ENCODE data around the gene ACMSD.

The ACMSD gene

DNA sequence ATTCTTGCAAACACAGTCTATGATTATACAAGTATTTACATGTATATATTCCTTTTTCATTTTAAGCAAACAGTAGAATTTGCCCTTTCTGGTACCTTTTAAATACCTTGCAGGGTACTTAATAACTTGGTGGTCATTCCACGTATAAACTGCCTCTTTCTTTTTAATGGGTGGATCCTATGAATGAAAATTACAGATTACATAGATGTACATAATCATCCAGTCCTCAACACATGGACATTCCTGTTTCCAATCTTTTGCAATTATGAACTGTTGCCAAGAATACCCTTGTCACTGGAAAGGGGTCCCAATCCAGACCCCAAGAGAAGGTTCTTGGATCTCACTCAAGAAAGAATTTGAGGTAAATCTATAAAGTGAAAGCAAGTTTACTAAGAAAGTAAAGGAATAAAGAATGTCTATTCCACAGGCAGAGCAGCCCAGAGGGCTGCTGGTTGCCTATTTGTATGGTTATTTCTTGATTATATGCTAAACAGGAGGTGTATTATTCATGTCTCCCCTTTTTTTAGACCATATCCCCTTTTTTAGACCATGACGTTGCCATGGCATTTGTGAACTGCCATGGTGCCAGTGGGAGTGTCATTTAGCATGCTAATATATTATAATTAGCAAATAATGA lies 72.5 kb downstream of the ACMSD start:
- DNase-seq, result no peak

DNA sequence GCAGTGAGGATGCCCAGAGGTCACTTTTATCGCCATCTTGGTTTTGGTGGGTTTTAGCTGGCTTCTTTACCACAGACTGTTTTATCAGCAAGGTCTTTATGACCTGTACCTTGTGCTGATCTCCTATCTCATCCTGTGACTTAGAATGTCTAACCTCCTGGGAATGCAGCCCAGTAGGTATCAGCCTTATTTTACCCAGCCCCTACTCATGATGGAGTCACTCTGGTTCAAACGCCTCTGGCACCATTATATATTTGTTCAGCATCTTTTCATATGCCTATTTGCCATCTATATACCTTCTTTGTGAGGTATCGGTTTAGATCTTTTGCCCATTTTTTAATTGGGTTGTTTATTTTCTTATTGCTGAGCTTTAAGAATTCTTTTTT lies 73.0 kb downstream of the ACMSD start:
- DNase-seq, result no peak

DNA sequence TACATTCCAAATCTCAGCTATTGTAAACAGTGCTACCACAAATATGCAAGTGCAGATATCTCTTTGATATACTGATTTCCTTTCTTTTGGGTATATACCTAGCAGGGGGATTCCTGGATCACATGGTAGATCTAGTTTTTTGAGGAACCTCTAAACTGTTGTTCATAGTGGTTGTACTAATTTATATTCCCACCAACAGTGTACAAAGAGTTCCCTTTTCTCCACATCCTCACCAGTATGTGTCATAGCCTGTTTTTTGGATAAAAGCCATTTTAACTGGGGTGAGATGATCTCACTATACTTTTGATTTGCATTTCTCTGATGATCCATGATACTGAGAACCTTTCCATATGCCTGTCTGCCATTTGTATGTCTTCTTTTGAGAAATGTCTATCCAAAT lies 73.9 kb downstream of the ACMSD start:
- DNase-seq, result no peak

- no peak for DNase-seq
Measured at GRCh38 chr2:134917360-134917865, 79.0 kb downstream of the ACMSD start.

DNA sequence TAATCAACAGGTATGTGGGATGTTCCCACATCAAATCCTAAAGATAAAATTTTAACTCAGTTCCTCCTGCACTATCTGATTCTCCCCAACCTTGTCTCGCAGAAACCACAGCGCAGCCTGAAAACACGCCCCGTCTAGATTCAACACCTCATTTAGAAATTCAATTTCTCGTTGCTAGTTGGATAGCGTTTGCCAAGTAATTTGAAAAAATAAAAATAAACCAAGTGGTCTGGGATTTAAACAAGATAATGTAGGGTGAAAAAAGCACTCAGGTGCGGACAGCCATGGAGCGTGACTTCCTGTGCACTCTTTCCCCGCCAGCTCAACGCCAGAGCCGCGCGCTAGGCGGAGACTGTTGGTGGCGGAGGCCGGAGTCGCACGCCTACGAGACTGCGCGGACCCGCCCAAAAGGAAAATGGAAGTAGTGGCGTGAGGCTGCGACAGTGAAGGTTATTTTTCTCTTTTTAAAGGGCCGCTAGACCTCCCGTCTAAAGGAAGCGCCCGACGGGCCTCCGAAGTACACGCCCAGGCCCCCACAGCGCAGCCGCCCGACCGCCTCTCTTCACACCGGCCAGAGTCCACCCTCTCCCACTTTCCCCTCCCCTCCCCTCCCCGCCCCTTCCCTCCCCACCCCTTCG lies 79.6 kb downstream of the ACMSD start:
- no peak for DNase-seq

- DNase-seq, result peak; percentile 98
Measured at GRCh38 chr2:134918526-134919340, 80.3 kb downstream of the ACMSD start, which contains the start of gene CCNT2. Gene CCNT2, plus strand, starts transcription at chr2:134918822. Its CDS starts 33 bp downstream, at chr2:134918855.

DNA sequence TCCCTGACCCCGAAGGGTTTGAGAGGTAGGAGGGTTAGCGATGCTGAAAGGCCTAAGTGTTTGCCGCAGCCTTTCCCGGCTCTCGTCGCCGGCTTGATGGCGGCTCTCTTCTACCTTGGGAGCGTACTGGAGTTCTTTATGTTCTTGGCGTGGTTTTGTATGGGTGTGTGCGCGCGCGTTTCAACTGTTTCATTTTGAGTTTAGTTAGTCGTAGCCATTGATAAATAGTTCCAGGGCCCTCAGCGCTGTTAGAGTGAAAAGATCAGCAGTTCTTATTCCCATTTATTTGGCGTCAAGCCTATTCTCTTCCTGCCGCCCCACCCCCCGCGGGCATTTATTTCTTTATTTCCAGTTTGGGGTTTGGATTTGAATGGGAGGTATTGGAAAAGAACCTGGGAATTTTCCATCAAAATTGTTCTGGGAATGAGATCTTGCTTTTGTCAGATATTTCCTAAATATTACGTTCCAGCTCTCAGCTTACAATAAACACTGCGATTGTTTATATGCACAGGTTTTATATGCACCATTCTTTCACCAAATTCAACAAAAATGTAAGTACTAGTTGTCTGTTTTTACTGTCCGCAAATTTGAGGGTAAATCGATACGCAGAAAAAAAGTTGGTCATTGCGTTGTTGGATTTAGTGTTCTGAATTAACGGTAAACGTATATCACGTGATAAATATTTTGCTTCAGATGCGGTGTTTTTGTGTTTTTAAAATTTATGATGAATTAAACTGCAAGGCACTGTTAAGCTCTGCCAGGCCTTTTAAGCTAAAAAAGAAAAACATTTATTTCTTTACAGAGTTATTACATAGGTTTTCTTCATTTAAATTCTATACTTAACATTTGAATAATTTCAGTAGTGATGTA lies 81.2 kb downstream of the ACMSD start:
- no peak for DNase-seq

DNA sequence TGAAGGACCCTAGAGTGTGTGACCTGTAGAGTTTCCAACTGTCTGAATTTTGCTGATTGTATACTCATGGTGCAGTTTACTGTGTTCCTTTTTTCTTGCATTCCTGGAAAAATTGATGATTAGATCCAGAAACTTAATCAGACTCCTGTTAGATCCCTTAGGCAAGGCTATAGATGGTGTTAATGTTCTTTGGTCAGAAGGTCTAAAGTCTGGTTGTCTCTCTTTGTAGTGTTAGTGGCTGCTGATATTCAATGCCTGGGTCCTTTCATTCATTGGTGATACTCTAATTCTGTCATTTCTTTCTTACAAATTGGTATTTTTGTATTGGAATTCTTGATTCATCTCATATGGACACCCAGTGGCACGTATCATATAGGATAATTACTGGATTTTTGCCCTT lies 86.5 kb downstream of the ACMSD start:
- DNase-seq, result no peak

DNA sequence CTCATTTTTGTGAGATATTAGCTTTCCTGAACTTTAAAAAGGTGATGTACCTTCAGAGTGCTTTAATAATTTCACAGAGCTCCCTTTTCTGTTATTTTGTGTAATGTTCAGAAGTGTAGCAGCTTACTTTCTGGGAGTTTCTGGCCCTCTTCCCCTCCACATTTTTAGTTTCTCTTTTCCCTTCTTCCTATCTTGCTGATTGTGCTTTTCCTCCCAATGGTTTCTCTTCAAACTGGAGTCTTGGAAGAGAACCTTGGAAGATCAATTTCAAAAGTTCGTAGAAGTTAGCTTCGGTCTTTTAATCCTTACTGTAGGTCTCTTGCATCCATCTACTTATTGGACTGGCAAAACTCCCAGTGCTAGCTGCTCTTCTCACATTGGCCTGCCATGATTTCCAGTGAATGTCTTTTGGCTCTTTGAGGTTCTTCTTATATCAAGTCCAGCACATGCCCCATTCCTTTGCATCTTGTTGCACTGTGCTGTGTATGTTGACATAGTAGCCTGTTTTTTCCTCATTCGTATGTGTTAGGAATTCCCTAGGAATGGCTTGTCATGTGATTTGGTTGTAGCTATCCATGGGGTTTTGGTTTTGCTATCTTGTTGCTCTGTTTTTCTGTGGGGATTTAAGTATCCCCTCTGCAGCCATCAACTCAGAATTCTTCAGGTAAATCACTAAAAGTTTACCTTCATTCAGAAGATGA lies 88.0 kb downstream of the ACMSD start:
- DNase-seq, result no peak

- DNase-seq, result no peak
Measured at GRCh38 chr2:134927195-134927594, 88.8 kb downstream of the ACMSD start.

DNA sequence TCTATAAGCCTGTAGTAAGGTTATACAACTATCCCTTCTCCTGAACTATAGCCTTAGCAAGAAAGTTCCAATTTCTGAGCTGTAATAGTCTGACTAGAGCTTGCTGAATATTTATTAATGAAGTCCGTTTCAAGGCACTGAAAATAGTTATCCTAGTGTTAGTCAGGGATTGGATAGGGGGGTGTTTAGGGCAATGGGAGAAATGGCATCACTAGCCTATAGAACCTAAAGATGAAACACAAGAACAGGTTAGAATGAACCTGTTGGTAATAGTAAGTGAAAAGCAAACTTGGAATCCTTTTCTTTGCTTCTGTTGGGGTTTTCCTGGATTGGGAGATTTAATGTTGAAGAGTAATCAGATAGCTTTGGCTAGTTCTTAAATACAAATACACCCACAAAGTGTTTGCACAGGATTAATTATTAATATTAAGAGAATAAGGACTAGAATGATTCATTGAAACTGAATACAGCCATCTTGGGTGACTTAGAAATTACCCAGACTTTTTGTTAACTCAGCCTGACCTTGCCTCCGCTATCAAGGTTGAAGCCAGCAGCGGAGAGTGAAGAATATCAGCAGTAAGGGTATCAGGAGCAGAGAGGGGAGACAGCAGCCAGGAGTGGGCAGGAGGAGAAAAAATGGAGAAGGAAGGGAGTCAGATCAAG lies 94.6 kb downstream of the ACMSD start:
- DNase-seq, result no peak

DNA sequence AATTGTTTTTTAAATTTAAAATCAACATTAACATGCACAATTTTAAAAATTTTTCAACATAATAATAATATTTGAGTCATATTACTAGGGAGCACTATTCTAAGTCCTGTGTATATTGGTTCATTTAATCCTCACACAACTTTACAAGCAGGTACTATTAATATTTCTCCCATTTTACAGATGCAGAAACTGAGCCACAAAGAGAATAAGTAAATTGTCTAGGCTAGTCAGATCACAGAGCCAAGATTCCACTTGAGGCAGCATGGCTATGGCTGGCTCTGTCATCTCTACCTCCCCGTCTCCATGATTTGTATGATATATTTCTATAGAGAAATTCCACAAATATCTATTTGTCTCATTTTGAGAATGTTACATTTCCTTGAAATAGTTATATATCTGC lies 95.3 kb downstream of the ACMSD start:
- no peak for DNase-seq

DNA sequence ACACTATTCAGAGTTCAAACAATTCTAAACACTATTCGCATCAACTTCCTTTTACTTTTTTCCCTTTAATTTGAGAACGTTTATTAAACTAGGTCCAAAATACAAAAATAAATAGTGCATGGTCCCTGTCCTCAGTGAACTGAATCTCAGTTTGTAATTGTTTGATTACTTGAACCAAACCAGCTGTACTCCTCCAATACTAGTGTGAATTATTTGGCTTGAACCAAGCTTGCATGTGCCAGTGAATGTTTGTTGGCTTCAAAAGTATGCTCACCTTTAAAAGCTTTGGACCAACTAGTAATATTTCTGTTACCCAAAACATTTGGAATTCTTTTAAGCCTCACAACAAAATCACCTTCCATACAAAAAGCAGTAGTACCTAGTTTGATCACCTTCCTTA lies 95.7 kb downstream of the ACMSD start:
- no peak for DNase-seq

DNA sequence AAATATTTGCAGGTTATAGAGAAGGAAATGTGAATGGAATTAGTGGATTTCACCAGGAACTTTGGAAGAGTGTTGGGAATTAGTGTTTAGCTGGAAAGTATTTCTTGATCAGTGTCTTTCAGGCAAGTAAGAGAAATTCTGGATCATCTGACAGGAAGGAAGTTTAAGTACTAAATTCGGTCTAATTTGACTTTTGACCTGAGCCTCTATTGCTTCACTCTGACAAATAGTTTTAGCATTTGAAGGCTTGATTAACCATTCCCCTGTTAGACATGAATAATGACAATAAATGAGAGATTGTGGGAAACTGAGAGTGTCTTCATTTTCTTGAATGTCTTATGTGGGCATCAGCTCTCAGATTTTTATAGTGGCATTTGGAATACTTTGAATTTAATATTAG lies 96.2 kb downstream of the ACMSD start:
- no peak for DNase-seq

- DNase-seq, result no peak
Measured at GRCh38 chr2:134936691-134937090, 98.3 kb downstream of the ACMSD start.

DNA sequence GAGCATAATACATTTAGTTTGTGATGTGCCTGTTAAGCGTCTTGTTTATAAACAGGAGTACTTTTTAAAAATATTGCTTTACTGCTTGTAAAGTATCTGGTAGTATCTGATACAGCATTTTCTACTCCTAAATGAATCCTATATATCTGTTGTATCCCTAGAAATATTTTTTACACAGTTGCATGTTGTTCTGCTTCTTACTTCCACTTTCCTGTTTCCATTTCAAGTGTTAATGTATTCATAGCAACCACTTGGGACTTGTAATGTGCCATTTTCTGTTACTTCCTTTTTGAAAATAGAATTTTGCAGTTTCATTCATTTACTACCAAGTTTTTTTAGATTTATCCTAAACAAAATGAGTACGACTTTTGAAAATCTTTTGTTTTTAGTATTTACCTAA lies 105.1 kb downstream of the ACMSD start:
- DNase-seq, result no peak

DNA sequence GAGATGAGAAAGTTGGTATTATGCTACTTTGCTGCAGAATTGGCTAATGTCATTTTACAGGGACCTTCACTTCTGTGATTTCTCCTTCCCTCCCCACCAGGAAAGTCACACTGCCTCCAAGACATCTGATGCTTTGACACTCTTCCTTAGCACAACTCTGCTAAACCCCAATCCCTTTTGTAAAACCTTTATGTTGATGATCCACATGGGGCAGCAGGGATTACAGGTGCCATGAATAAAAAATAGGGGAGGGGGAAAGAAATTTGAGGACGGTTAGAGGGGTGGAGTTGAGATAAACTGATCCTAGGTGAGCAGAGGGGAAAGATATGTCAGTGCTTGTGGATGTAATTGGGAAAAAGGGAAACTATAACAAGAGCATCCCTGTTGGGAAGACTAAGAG lies 106.6 kb downstream of the ACMSD start:
- no peak for DNase-seq

DNA sequence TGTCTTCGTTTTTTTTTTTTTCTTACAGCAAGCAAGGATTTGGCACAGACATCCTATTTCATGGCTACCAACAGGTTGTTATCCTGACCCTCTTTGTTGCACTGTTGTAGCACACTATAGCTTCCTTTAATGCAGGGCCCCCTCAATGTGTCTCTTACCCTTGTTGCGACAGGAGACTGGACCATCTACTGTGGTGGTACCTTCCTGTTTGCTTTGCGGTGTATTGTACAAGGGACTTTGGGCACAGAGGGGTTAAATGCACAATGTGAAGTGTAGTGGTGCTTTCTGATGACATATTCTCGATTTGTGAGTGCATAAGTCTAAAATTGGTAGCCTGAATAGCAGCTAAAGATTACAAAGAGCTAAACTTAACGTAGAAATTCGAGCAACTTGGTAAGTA lies 107.7 kb downstream of the ACMSD start:
- no peak for DNase-seq

DNA sequence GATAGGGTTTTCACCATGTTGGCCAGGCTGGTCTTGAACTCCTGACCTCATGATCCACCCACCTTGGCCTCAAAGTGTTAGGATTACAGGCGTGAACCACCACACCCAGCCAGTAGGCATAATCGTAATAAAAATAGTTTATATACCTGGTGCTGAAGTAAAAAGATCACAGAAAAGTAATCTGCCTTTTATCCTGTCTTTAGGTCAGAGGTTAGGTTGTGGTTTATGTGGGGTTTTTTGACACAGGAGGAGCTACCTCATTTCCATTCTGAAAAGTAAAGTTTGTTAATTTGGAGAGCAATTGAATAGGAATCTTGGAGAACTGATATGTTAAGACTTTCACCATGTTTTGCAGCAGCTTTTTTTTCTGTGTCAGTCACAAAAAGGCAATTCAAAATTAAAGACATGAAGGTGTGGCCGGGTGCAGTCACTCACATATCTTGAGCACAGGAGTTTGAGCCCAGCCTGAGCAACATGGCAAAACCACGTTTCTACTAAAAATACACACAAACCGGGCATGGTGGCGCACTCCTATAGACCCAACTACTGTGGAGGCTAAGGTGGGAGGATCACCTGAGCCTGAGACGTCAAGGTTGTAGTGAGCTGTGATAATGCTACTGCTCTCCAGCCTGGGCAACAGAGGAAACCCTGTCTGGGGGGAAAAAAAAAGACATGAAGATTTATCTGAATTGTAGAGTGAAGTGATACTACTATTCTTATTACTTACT lies 111.7 kb downstream of the ACMSD start:
- DNase-seq, result no peak

GRCh38 chr2:134950886-134951285 lies 112.5 kb downstream of the ACMSD start:
- no peak for DNase-seq
